Keratinocyte (primary cell): ENCODE results near the gene NGLY1. TPM values are rescaled to one million over a fixed set of nuclear protein-coding genes. Genes with fewer than 3 reads are reported as not detected.

ENCODE experiments used
- DNase-seq: peaks from one replicate; pipeline ENCODE4 v3.0.0-alpha.2; 2011; ENCODE audit warnings: low read depth, missing footprints, low spot score
- FAIRE-seq: peaks from 2 replicates; lab custom pipeline; 2011; peaks lifted over from hg19 to GRCh38; lab: Jason Lieb, UNC
- H2AFZ ChIP-seq: 2 replicates; pipeline ENCODE4 v1.6.0; 2012; ENCODE audit warnings: low read length, control low read depth, inconsistent platforms; ENCODE audit not compliant: control insufficient read depth
- H3K27ac ChIP-seq: 2 replicates; pipeline ENCODE4 v1.5.1; 2011; ENCODE audit warnings: low read length; ENCODE audit not compliant: control insufficient read depth, insufficient read depth
- H3K27me3 ChIP-seq: 3 replicates; pipeline ENCODE4 v1.6.0; 2011; ENCODE audit warnings: low read length; ENCODE audit not compliant: control insufficient read depth, insufficient read depth; ENCODE audit errors: extremely low read depth
- H3K36me3 ChIP-seq, 2 experiments: 2 replicates in 1 of 2; 3 replicates in 1 of 2; pipeline ENCODE4 v1.5.1; 2011; ENCODE audit warnings: low read length in 2 of 2, mild to moderate bottlenecking in 1 of 2; ENCODE audit not compliant: control insufficient read depth in 2 of 2, insufficient read depth in 2 of 2; ENCODE audit errors: extremely low read depth in 1 of 2
- H3K4me1 ChIP-seq: 3 replicates; pipeline ENCODE4 v1.5.1; 2011; ENCODE audit warnings: low read length; ENCODE audit not compliant: control insufficient read depth, insufficient read depth; ENCODE audit errors: extremely low read depth
- H3K4me2 ChIP-seq: 3 replicates; pipeline ENCODE4 v1.6.0; 2011; ENCODE audit warnings: low read depth, low read length; ENCODE audit not compliant: control insufficient read depth, insufficient read depth; ENCODE audit errors: extremely low read depth
- H3K4me3 ChIP-seq, 3 experiments: fragments of 200-600 bp in 1 of 3; sonication (generic) in 1 of 3; 2 replicates in 2 of 3; 3 replicates in 1 of 3; pipeline ENCODE4 v1.5.1; 2011 to 2016; ENCODE audit warnings: low read length in 3 of 3, mild to moderate bottlenecking in 3 of 3, control low read depth in 2 of 3, inconsistent platforms in 1 of 3, low read depth in 1 of 3, mixed read lengths in 1 of 3, mixed run types in 1 of 3, moderate library complexity in 1 of 3; ENCODE audit not compliant: control insufficient read depth in 2 of 3, insufficient read depth in 2 of 3; ENCODE audit errors: extremely low read depth in 1 of 3
- H3K79me2 ChIP-seq: 2 replicates; pipeline ENCODE4 v1.6.0; 2012; ENCODE audit warnings: low read length; ENCODE audit not compliant: control insufficient read depth, insufficient read depth
- H3K9ac ChIP-seq: 3 replicates; pipeline ENCODE4 v1.6.0; 2011; ENCODE audit warnings: low read length; ENCODE audit not compliant: control insufficient read depth, insufficient read depth; ENCODE audit errors: extremely low read depth
- H3K9me1 ChIP-seq: 3 replicates; pipeline ENCODE4 v1.6.0; 2011; ENCODE audit warnings: low read length; ENCODE audit not compliant: control insufficient read depth, insufficient read depth; ENCODE audit errors: extremely low read depth
- H3K9me3 ChIP-seq: 2 replicates; pipeline ENCODE4 v1.5.1; 2012; ENCODE audit warnings: low read depth, low read length; ENCODE audit not compliant: control insufficient read depth
- H4K20me1 ChIP-seq: 3 replicates; pipeline ENCODE4 v1.6.0; 2011; ENCODE audit warnings: low read length; ENCODE audit not compliant: control insufficient read depth, insufficient read depth; ENCODE audit errors: extremely low read depth
- EZH2 ChIP-seq: IDR thresholded peaks from one replicate; pipeline ENCODE4 v1.6.1; 2012; ENCODE audit warnings: inconsistent platforms, mild to moderate bottlenecking, low read length, moderate library complexity
- dilution Hi-C: fragments of 300-500 bp; cut with MboI; formaldehyde crosslinking; loops from one replicate; pipeline ENCODE4 v1.7.0; 2020; ENCODE audit warnings: low sequenced_read_pairs; ENCODE audit not compliant: extremely low pct_ligation_motif_present
- polyA plus RNA-seq, 5 experiments: library from polyadenylated mRNA; depleted of rRNA in 3 of 5; stranded (reverse) in 3 of 5; stranded (forward) in 1 of 5; unstranded in 1 of 5; fragments of >200 nt; gene quantifications; 1 replicate in 1 of 5; 2 replicates in 3 of 5; 3 replicates in 1 of 5; pipeline versions ENCODE4 v1.2.1 to v1.2.3, GENCODE V29; 2011 to 2012; ENCODE audit warnings: missing spikeins in 2 of 5, low read depth in 1 of 5, low replicate concordance in 1 of 5
- TF ChIP-seq, protein P1 (sequence below), 3 experiments: IDR thresholded peaks in 1 of 3; conservative IDR thresholded peaks in 1 of 3; optimal IDR thresholded peaks in 1 of 3; 2 replicates in 2 of 3; 3 replicates in 1 of 3; pipeline versions ENCODE3 to v1.5.1; 2011; ENCODE audit warnings: low read length in 3 of 3, mild to moderate bottlenecking in 3 of 3, moderate library complexity in 2 of 3, control low read depth in 1 of 3, inconsistent platforms in 1 of 3; ENCODE audit not compliant: insufficient read depth in 2 of 3; ENCODE audit errors: extremely low read depth in 1 of 3

NGLY1 gene
- polyA plus RNA-seq, 1 donor (not counting 4 experiments of a cell fraction or from before 2014, with no cell fraction given) = 19.5 TPM

DNA sequence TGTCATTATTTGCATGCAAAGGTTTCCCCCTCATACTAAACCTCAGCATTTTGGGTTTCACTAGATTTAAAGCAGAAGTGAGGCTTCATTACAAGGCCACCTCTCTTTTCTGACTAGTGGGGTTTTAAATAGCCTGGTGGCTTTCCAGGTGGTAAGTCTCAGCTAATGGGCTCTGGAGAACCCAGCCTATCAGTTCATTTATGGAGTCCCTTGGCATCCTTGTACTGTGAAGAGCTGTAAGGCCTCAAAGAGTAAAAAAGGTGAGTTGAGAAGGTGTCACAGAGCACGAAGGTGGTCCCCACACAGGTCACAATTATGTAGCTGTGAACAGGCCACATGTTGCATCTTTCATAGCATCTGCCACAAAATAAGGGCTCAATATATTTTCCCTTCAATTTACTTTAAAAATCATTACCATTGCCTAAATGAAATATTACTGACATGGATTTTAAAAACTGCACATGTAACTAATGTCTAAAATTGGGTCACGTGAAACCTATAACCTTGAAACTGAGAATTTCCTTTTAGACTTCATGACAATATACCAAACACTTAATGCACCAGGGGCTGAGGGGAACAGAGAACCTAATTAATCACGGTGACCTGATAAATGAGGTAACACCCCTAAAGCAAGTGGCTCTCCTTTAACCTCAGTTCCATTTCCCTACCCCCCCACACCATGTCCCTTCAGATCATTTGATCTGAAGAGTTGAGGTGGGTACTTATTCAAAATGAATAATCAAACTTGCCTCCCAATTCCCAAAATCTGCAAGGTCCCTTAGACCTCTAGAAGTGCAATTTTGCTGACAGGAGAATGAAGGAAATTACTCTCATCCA is 1.3 kb downstream of the NGLY1 start:
- DNase-seq (no peak), FAIRE-seq (no peak)
- Histone ChIP-seq H3K36me3 (peaks cover 1 to 6% of the 10 kb centered on the region in 2 experiments), H3K4me1 (peaks cover 9% of the 10 kb centered on the region), H3K27ac (no peak overlapping the region), H2AFZ (no peak overlapping the region), H3K4me2 (peak overlapping the region; percentile 90), H3K27me3 (no peaks in the 10 kb centered on the region), H3K79me2 (peaks cover 31% of the 10 kb centered on the region), H4K20me1 (no peaks in the 10 kb centered on the region), H3K9me1 (no peaks in the 10 kb centered on the region), H3K9me3 (no peaks in the 10 kb centered on the region), H3K9ac (peak overlapping the region; percentile 71), H3K4me3 (peak overlapping the region; percentile 76 to 91 (median 77))
- TF ChIP-seq EZH2 = no peak
- TF ChIP-seq, protein P1, sequence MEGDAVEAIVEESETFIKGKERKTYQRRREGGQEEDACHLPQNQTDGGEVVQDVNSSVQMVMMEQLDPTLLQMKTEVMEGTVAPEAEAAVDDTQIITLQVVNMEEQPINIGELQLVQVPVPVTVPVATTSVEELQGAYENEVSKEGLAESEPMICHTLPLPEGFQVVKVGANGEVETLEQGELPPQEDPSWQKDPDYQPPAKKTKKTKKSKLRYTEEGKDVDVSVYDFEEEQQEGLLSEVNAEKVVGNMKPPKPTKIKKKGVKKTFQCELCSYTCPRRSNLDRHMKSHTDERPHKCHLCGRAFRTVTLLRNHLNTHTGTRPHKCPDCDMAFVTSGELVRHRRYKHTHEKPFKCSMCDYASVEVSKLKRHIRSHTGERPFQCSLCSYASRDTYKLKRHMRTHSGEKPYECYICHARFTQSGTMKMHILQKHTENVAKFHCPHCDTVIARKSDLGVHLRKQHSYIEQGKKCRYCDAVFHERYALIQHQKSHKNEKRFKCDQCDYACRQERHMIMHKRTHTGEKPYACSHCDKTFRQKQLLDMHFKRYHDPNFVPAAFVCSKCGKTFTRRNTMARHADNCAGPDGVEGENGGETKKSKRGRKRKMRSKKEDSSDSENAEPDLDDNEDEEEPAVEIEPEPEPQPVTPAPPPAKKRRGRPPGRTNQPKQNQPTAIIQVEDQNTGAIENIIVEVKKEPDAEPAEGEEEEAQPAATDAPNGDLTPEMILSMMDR (optimal IDR thresholded peaks at IDR 0.05 in 1 of 3, IDR thresholded peaks at IDR 0.05 in 1 of 3, conservative IDR thresholded peaks at IDR 0.05 in 1 of 3; ENCODE audit: extremely low read depth in 1 of 3, insufficient read depth in 2 of 3, low read length in 3 of 3) = no peak
- dilution Hi-C loops = no loop called here

DNA sequence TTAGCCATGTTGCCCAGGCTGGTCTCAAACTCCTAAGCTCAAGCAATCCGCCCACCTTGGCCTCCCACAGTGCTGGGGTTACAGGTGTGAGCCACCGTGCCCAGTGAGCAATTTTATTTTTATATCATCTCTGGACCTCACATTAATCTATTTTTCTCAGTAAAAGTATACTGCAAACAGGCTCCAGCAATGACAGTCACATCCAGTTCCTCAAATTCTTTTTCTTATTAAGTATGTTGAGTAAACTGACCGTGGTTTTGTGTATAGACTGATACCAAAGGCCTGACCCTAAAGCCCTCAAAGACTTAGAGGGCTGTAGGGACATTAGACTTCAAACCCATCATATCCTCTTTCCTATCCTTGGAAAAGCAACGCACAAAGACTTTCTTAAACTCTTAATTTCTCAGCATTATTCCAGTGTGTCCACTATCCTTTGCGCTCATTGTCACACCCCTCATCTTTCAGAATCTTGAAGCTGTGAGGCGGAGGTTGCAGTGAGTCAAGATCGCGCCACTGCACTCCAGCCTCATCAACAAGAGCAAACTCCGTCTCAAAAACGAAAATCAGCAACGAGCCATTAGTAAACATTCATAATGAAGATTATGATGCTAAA is 2.0 kb downstream of the NGLY1 start:
- peak overlapping the region; percentile 90 for H3K4me2 ChIP-seq
- dilution Hi-C loops = no loop called here
- FAIRE-seq = no peak
- H3K27me3 ChIP-seq = no peaks in the 10 kb centered on the region
- no peak overlapping the region for H3K9ac ChIP-seq
- no peaks in the 10 kb centered on the region for H4K20me1 ChIP-seq
- H3K4me1 ChIP-seq = peaks cover 9% of the 10 kb centered on the region
- no peaks in the 10 kb centered on the region for H3K9me1 ChIP-seq
- no peak for DNase-seq
- H3K36me3 ChIP-seq = peaks cover 1 to 6% of the 10 kb centered on the region in 2 experiments
- TF ChIP-seq, protein P1 (optimal IDR thresholded peaks at IDR 0.05 in 1 of 3, IDR thresholded peaks at IDR 0.05 in 1 of 3, conservative IDR thresholded peaks at IDR 0.05 in 1 of 3; ENCODE audit: extremely low read depth in 1 of 3, insufficient read depth in 2 of 3, low read length in 3 of 3) = no peak
- TF ChIP-seq EZH2 = no peak
- H3K4me3 ChIP-seq = no peak overlapping the region
- no peaks in the 10 kb centered on the region for H3K9me3 ChIP-seq
- no peak overlapping the region for H2AFZ ChIP-seq
- peaks cover 31% of the 10 kb centered on the region for H3K79me2 ChIP-seq
- H3K27ac ChIP-seq = no peak overlapping the region
